Measurements from ENCODE around the gene KCNK17.
A peak's percentile ranks its signal among the peaks of the same experiment; 100 is the strongest.

Gene KCNK17

GRCh38 chr6:39266375-39266774, 47.8 kb downstream of the KCNK17 start:
- no peak for DNase-seq

- peak in 1 of 2 donors; percentile 68 for DNase-seq
Measured at GRCh38 chr6:39263303-39264037, 50.7 kb downstream of the KCNK17 start.

- DNase-seq = no peak
Measured at GRCh38 chr6:39261751-39262150, 52.5 kb downstream of the KCNK17 start.

GRCh38 chr6:39260953-39261352, 53.3 kb downstream of the KCNK17 start:
- DNase-seq = no peak

GRCh38 chr6:39260456-39260855, 53.8 kb downstream of the KCNK17 start:
- DNase-seq = no peak

- no peak for DNase-seq
Measured at GRCh38 chr6:39256294-39256940, 57.8 kb downstream of the KCNK17 start.

- no peak for DNase-seq
Measured at GRCh38 chr6:39254999-39255535, 59.2 kb downstream of the KCNK17 start.

- DNase-seq = no peak
Measured at GRCh38 chr6:39251406-39251805, 62.8 kb downstream of the KCNK17 start.

- DNase-seq = no peak
Measured at GRCh38 chr6:39250507-39250906, 63.7 kb downstream of the KCNK17 start.

- no peak for DNase-seq
Measured at GRCh38 chr6:39249278-39249677, 64.9 kb downstream of the KCNK17 start.

Data from bone marrow (tissue), 2 donors.